ENCODE data around the gene NUMBL.
A peak's percentile ranks its signal among the peaks of the same experiment; 100 is the strongest.

The NUMBL gene

GRCh38 chr19:40716482-40717324 is 26.3 kb upstream of the NUMBL start, which contains the start of the genes COQ8B and ITPKC:
TSS of gene COQ8B (minus strand) at chr19:40716886. CDS start at chr19:40714632, 2,254 bp downstream.
TSS of gene ITPKC (plus strand) at chr19:40717112. CDS start at chr19:40717136, 24 bp downstream.
- peak; percentile 100 for DNase-seq (ENCODE audit: low read depth in 2 of 2)

- peak; percentile 59 to 71 for DNase-seq (ENCODE audit: low read depth in 2 of 2)
These were observed 25.6 kb upstream of the NUMBL start for GRCh38 chr19:40716031-40716481.

GRCh38 chr19:40714441-40715299 is 24.2 kb upstream of the NUMBL start:
- peak; percentile 86 to 90 for DNase-seq (ENCODE audit: low read depth in 2 of 2)

GRCh38 chr19:40713939-40714338 is 23.5 kb upstream of the NUMBL start:
- DNase-seq (ENCODE audit: low read depth in 2 of 2), result no peak

GRCh38 chr19:40709817-40710216 is 19.4 kb upstream of the NUMBL start:
- DNase-seq (ENCODE audit: low read depth in 2 of 2), result no peak

- DNase-seq (ENCODE audit: low read depth in 2 of 2), result no peak
These were observed 17.2 kb upstream of the NUMBL start for GRCh38 chr19:40707615-40708014.

GRCh38 chr19:40705950-40706619 is 15.6 kb upstream of the NUMBL start:
- DNase-seq (ENCODE audit: low read depth in 2 of 2), result no peak

- DNase-seq (ENCODE audit: low read depth in 2 of 2), result no peak
These were observed 14.9 kb upstream of the NUMBL start for GRCh38 chr19:40705362-40705651.

- DNase-seq (ENCODE audit: low read depth in 2 of 2), result no peak
These were observed 14.3 kb upstream of the NUMBL start for GRCh38 chr19:40704491-40705361.

GRCh38 chr19:40703029-40703755 is 12.7 kb upstream of the NUMBL start:
- DNase-seq (ENCODE audit: low read depth in 2 of 2), result no peak

GRCh38 chr19:40702337-40703012 is 12.0 kb upstream of the NUMBL start:
- no peak for DNase-seq (ENCODE audit: low read depth in 2 of 2)

- no peak for DNase-seq (ENCODE audit: low read depth in 2 of 2)
These were observed 11.3 kb upstream of the NUMBL start for GRCh38 chr19:40701758-40702157.

GRCh38 chr19:40700083-40700482 is 9.6 kb upstream of the NUMBL start:
- DNase-seq (ENCODE audit: low read depth in 2 of 2), result no peak

GRCh38 chr19:40697007-40697406 is 6.6 kb upstream of the NUMBL start:
- no peak for DNase-seq (ENCODE audit: low read depth in 2 of 2)

GRCh38 chr19:40695881-40696280 is 5.4 kb upstream of the NUMBL start:
- no peak for DNase-seq (ENCODE audit: low read depth in 2 of 2)

GRCh38 chr19:40693896-40694295 is 3.4 kb upstream of the NUMBL start:
- no peak for DNase-seq (ENCODE audit: low read depth in 2 of 2)

GRCh38 chr19:40693150-40693788 is 2.8 kb upstream of the NUMBL start:
- no peak for DNase-seq (ENCODE audit: low read depth in 2 of 2)

GRCh38 chr19:40692212-40692551 is 1.7 kb upstream of the NUMBL start:
- DNase-seq (ENCODE audit: low read depth in 2 of 2), result no peak

- DNase-seq (ENCODE audit: low read depth in 2 of 2), result no peak
These were observed 1.2 kb upstream of the NUMBL start for GRCh38 chr19:40691421-40692211.
